ENCODE results near the gene IVNS1ABP.

GRCh38 chr1:185353124-185353523 lies 36.1 kb upstream of the IVNS1ABP start:
- TF ChIP-seq, protein P1, sequence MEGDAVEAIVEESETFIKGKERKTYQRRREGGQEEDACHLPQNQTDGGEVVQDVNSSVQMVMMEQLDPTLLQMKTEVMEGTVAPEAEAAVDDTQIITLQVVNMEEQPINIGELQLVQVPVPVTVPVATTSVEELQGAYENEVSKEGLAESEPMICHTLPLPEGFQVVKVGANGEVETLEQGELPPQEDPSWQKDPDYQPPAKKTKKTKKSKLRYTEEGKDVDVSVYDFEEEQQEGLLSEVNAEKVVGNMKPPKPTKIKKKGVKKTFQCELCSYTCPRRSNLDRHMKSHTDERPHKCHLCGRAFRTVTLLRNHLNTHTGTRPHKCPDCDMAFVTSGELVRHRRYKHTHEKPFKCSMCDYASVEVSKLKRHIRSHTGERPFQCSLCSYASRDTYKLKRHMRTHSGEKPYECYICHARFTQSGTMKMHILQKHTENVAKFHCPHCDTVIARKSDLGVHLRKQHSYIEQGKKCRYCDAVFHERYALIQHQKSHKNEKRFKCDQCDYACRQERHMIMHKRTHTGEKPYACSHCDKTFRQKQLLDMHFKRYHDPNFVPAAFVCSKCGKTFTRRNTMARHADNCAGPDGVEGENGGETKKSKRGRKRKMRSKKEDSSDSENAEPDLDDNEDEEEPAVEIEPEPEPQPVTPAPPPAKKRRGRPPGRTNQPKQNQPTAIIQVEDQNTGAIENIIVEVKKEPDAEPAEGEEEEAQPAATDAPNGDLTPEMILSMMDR (IDR thresholded peaks at IDR 0.05; ENCODE audit: poor library complexity) = no peak
- TF ChIP-seq EZH2 (IDR thresholded peaks at IDR 0.05; ENCODE audit: borderline replicate concordance) (no peak), EZH2phosphoT487 (IDR thresholded peaks at IDR 0.05; ENCODE audit: low read depth, severe bottlenecking, unreplicated experiment) (no peak)

Measured in hepatocyte (in vitro differentiated cells).